ENCODE measurements around the gene PRPH2. TPM values are rescaled to one million over a fixed set of nuclear protein-coding genes. Genes with fewer than 3 reads are reported as not detected.

PRPH2 gene
- total and polyA plus RNA-seq, 10 of the 15 experiments (the other 5 are each of a cell fraction or from before 2014, with no cell fraction given) = 0.08 TPM; not detected in 9

- ChIA-PET CTCF (interaction anchor here (1.3 kb wide), 1 partner anchor 9 kb away, joined by 3 read pairs; no protein-coding TSS in a partner anchor), SMC1A (ENCODE audit: uncharacterized antibody, unreplicated experiment) (interaction anchor here (1.1 kb wide), 1 partner anchor 17 kb away, joined by 3 read pairs; no protein-coding TSS in a partner anchor), POLR2A (no interaction called here), RAD21 (ENCODE audit: unreplicated experiment) (no interaction called here)
- Histone ChIP-seq H3K4me1 (ENCODE audit: control insufficient read depth, insufficient read depth, low read length) (no peaks in the 10 kb centered on the region), H3K4me2 (ENCODE audit: control insufficient read depth, insufficient read depth) (no peak overlapping the region), H3K27ac (ENCODE audit: control insufficient read depth, insufficient read depth) (no peak overlapping the region), H3K9me3 (replicated peaks; ENCODE audit: control insufficient read depth, insufficient read depth, low read length) (no peaks in the 10 kb centered on the region), H2AFZ (ENCODE audit: control insufficient read depth, low read depth, low read length) (no peak overlapping the region), H3K27me3 (replicated peaks in 1 of 2; ENCODE audit: control insufficient read depth in 2 of 2, insufficient read depth in 2 of 2, low read length in 1 of 2) (no peaks in the 10 kb centered on the region), H3K79me2 (ENCODE audit: control insufficient read depth, insufficient read depth, low read length) (no peaks in the 10 kb centered on the region), H3K36me3 (ENCODE audit: control insufficient read depth in 2 of 2, insufficient read depth in 2 of 2, low read length in 1 of 2) (peaks cover 2 to 16% of the 10 kb centered on the region in 2 experiments; a peak in 3 of 4 replicates), H3K9ac (ENCODE audit: control insufficient read depth, insufficient read depth, low read length) (no peak overlapping the region), H3K4me3 (no peak overlapping the region), H4K20me1 (ENCODE audit: control insufficient read depth, insufficient read depth) (no peaks in the 10 kb centered on the region)
- in situ Hi-C loops (cut with MboI) (no loop called here), intact Hi-C loops (cut with micrococcal nuclease; ENCODE audit: unreplicated experiment) (no loop called here)
- no TSS peak for BruUV-seq (replicated peaks)
- no peak for ATAC-seq
- no peak for FAIRE-seq
- DNase-seq (ENCODE audit: low read depth, low spot score) = no peak
- no peak for TF ChIP-seq NR2C2 (IDR thresholded peaks at IDR 0.05; ENCODE audit: borderline replicate concordance, control insufficient read depth, insufficient read length, low read depth)
- no peak for TF ChIP-seq IRF3 (IDR thresholded peaks at IDR 0.05)
- no peak for TF ChIP-seq CREM (IDR thresholded peaks at IDR 0.05; ENCODE audit: low read depth)
- no peak for TF ChIP-seq E2F8 (IDR thresholded peaks at IDR 0.05; ENCODE audit: low read depth, partially characterized antibody)
- no peak for TF ChIP-seq SREBF2 (IDR thresholded peaks at IDR 0.05; ENCODE audit: low read length)
- no peak for TF ChIP-seq NRF1 (conservative IDR thresholded peaks at IDR 0.05; ENCODE audit: low read depth, low read length)
- TF ChIP-seq NBN (IDR thresholded peaks at IDR 0.05) = no peak
- no peak for TF ChIP-seq GABPA (IDR thresholded peaks at IDR 0.05; ENCODE audit: low read depth)
- no peak for TF ChIP-seq PRDM15 (CRISPR knock-in tag; IDR thresholded peaks at IDR 0.05)
- no peak for TF ChIP-seq NFYA (IDR thresholded peaks at IDR 0.05; ENCODE audit: borderline replicate concordance, low read depth, low read length)
- TF ChIP-seq PAX8 (IDR thresholded peaks at IDR 0.05) = no peak
- TF ChIP-seq MEF2B (IDR thresholded peaks at IDR 0.05; ENCODE audit: partially characterized antibody, poor library complexity, severe bottlenecking) = no peak
- TF ChIP-seq NFXL1 (IDR thresholded peaks at IDR 0.05; ENCODE audit: borderline replicate concordance) = no peak
- WGBS (ENCODE audit: insufficient coverage, insufficient replicate concordance, low lambda C conversion rate, missing lambda C conversion rate) = 96% methylated on average over 5 of the region's 5 CpGs
These were observed 70.2 kb downstream of the PRPH2 start for GRCh38 chr6:42652024-42652746.

All from GM12878 (cell line).